Mesenteric fat pad (tissue), 1 donor: Measurements from ENCODE around the gene AMER3. TPM values are rescaled to one million over a fixed set of nuclear protein-coding genes. Genes with fewer than 3 reads are reported as not detected.
A peak's percentile ranks its signal among the peaks of the same experiment; 100 is the strongest.

ENCODE experiments used
- DNase-seq: peaks from one replicate; pipeline ENCODE4 v3.0.0-alpha.2; 2020; ENCODE audit warnings: low spot score
- total RNA-seq: library from RNA; stranded (reverse); fragmentation: NEBNext Ultra II Directional; extraction: Animal tissue kit (Norgen Biotek cat#: 25700); gene quantifications from one replicate; pipeline ENCODE4 v1.2.1, GENCODE V29; 2021
- donor health status: DM: yes; HTN: yes; CAD: no.

The AMER3 gene
- total RNA-seq, 1 donor from 2014 or later, result not detected

- no peak for DNase-seq
Measured at GRCh38 chr2:130749641-130750040, 5.7 kb upstream of the AMER3 start.

GRCh38 chr2:130754811-130755210 lies 529 bp upstream of the AMER3 start:
- DNase-seq, result no peak

- DNase-seq, result peak; percentile 85
Measured at GRCh38 chr2:130756053-130756873, 923 bp downstream of the AMER3 start.

DNA sequence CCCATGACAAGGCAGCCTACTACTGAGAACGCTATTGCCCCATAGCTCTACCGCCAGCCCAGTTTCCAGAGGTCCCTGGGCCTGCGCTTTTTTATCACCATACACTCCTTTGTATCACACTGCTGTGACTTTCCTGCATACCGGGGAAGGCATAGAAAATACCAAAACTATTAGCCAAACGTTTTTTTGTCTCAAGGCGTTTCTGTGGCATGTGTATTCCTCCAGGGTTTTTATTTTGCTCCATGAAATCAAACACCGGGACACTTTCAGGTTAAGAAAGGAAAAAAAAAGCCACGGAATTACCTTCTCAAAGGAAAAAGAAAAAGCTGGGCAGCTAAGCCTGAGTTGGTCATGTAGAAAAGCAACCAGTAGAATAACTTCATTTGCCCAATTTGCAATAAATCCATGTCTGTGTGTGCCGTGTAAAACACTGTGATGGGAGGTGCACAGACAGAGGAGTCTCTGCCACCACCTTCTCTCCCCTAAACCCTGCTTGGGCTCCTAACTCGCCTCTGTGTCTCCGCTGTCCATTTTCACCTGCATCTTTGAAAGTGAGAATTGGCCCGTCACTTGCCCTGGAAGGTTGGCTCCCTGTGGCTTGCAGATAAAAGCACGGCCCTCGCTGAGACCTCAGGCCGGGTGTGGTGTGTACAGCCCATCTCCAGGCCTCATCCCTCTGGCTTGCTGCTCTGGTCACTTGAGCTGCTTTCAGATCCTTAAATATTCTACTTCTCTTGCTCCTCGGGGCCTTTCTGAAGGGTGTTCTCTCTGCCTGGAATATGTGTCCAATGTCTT lies 1.7 kb downstream of the AMER3 start:
- DNase-seq, result peak; percentile 12

GRCh38 chr2:130759906-130760753 lies 4.8 kb downstream of the AMER3 start:
- DNase-seq, result peak; percentile 77

- peak; percentile 47 for DNase-seq
Measured at GRCh38 chr2:130760754-130761751, 5.7 kb downstream of the AMER3 start.

DNA sequence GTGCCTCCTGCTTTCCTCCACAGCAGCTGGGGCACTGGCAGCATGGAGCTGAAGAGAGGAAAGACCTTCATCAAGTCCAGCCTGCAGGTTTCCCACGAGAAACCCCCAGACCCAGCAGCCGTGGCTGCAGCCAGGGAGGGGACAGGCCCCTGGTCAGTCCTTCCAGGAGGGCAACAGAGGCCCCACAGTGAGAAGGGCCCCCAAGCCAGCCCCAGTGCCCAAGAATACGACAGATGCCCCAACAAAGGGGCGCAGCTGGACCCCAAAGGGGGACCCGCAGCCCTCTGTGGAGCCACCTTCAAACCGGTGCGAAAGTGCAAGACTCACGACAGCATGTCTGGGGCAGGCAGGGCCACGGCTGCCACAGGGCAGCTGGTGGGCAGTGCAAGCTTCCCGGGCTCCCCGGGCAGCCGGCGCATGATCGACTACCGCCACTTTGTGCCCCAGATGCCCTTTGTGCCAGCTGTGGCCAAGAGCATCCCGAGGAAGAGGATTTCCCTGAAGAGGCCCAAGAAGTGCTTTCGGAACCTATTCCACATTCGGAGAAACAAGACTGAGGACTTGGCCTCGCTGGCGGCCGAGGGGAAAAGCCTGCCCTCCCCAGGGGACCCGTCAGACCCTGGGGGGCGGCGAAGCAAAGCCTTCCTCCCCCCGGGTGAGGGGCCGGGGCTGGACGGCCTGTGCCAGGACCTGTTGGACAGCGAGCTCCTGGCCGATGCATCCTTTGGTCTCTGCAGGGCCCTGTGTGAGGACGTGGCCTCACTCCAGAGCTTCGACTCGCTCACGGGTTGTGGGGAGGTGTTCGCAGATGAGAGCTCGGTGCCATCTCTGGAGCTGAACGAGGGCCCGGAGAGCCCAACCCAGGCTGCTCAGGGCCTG lies 6.9 kb downstream of the AMER3 start:
- DNase-seq, result peak; percentile 88

DNA sequence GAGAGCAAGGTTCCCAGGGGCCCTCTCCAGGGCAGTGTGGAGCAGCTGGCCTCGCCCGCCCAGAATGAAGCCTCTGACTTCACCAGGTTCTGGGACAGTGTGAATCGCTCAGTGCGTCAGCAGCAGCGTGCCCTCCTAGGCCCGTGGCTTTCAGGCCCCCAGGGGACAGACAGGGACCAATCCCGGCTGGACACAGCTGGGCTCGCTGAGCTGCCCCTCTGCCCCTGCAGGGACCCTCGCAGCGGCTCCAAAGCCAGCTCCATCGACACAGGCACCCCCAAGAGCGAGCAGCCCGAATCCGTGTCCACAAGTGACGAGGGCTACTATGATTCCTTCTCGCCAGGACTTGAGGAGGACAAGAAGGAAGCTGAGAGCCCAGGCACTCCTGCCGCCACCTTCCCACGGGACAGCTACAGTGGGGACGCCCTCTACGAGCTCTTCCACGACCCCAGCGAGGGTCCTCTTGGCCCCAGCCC lies 7.6 kb downstream of the AMER3 start:
- DNase-seq, result peak; percentile 76

DNA sequence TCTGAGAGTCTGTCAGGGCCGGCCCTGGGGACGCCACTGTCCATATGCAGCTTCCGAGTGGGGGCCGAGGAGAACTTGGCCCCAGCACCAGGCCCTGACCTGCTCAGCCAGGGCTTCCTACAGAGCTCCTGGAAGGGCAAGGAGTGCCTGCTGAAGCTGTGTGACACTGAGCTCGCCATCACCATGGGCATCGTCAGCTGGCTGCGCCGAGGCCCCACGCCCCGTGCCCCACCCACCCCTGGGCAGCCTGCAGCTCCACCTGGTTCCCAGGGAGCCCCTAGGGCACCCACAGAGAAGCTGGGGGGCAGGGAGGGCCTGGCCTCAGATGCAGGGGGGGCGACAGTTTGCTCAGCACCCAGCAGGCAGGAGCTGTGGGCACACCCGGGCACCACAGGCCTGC lies 8.1 kb downstream of the AMER3 start:
- peak; percentile 81 for DNase-seq

- DNase-seq, result peak; percentile 81
Measured at GRCh38 chr2:130764035-130764820, 8.9 kb downstream of the AMER3 start.

DNA sequence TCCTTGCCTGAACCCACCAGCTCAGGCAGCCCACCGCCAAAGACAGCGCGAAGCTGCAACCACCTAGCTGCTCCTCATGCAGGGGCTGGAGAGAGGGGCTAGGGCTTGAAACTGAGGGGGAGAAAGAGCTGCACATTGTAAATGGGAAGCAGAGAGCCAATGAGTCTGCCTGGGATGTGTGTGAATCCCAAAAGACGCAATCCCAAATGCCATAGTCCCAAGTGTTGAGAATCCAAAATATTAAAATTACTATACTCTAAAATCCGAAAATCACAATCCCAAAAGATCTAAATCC lies 9.4 kb downstream of the AMER3 start:
- DNase-seq, result no peak

GRCh38 chr2:130765464-130765863 lies 10.1 kb downstream of the AMER3 start:
- peak; percentile 74 for DNase-seq

DNA sequence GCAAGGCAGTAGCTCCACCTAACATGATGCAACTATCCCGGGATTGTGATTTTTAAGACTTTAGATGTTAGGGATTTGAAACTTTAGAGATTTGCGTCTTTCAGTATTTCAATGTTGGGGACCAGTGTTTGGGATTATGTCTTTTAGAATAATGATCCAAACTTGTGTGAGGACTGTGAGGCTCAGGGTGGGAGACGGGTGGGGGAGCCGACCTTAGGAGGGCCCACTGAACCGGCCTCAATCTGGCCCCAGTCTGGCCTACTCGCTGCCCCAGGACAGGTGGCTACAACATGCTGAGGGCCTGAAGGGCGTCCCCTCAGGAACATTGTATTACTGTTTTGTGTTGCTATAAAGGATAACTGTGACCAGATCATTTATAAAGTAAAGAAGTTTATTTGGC lies 10.7 kb downstream of the AMER3 start:
- peak; percentile 43 for DNase-seq

DNA sequence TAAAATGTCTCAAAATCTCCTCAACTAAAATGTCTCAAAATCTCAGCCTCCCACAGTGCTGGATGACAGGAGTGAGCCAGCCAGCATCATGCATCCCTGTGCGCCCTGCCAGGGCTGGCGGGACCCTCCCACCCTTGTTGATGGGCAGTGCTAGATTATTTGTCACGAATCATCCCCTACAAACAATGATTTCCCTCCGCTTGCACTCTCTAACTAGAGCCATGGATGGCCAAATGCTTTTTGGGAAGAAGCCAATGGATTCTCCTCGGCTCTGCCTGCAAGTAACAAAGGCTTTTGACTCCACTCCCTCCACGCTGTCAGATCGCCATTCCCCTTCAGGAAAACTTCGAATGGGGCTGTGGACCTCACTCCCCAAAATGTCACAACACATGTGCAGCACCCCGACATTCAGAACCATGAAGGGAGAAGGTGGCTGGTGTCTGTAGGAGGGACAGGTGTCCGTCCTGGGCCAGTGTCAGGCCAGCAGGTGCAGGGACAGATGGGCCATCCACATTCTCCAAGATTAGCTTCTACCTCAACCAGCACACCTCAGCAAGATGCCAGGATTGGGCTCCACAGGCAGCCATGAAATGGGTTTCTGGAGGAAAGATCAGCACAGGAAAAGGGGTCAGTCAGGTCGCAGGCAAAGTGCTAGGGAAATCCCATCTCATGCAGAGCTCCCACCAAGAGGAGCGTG lies 11.5 kb downstream of the AMER3 start:
- no peak for DNase-seq

DNA sequence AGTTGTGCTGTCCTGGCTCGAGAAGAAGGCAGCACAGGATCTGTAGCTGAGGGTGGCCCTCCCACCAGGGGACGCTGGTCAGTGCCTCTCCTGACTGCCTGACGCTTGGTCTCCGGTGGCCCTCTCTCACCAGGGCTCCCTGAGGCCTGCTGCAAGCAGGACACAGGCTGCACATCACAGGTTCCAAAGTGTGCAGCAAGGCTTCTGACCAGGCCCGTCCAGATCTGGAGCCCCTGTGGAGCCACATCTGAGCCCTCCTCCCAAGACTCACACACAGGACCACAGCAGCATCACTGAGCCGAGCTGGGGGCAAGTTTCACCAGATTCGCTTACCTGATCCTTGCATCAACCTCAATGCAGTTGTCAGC lies 12.1 kb downstream of the AMER3 start:
- DNase-seq, result peak; percentile 72

GRCh38 chr2:130768191-130768855 lies 13.0 kb downstream of the AMER3 start:
- peak; percentile 83 for DNase-seq

GRCh38 chr2:130769343-130769907 lies 14.1 kb downstream of the AMER3 start:
- DNase-seq, result peak; percentile 30
